Colonic mucosa (tissue), 4 donors: ENCODE data around the gene CCDC51. TPM values are rescaled to one million over a fixed set of nuclear protein-coding genes. Genes with fewer than 3 reads are reported as not detected.
"Not testable (repeated sequence)": the region's sequence is repeated elsewhere in the genome, so short reads cannot be mapped to it uniquely, and the experiment has no call there.

ENCODE experiments used
- DNase-seq: peaks from one replicate; pipeline ENCODE4 v3.0.0-alpha.2; 2020
- H3K27ac ChIP-seq: fragments of 200-600 bp; one replicate; pipeline ENCODE4 v1.8.0; 2021
- H3K27me3 ChIP-seq: fragments of 200-600 bp; one replicate; pipeline ENCODE4 v1.8.0; 2021
- H3K36me3 ChIP-seq: fragments of 200-600 bp; one replicate; pipeline ENCODE4 v1.8.0; 2021
- H3K4me1 ChIP-seq: fragments of 200-600 bp; one replicate; pipeline ENCODE4 v1.8.0; 2021; ENCODE audit warnings: mild to moderate bottlenecking
- H3K4me3 ChIP-seq: fragments of 200-600 bp; one replicate; pipeline ENCODE4 v1.8.0; 2021
- H3K9ac ChIP-seq, 2 donors: one replicate each; pipeline ENCODE4 v1.7.0; 2013; ENCODE audit warnings: control low read depth in 2 of 2, low read depth in 2 of 2, low read length in 2 of 2
- H3K9me3 ChIP-seq: fragments of 200-600 bp; one replicate; pipeline ENCODE4 v1.8.0; 2021
- CTCF ChIP-seq: fragments of 200-600 bp; IDR thresholded peaks from one replicate; pipeline ENCODE4 v1.8.0; 2022; ENCODE audit warnings: antibody characterized with exemption, mild to moderate bottlenecking
- intact Hi-C: fragments of 100-400 bp; cut with DNase I; formaldehyde crosslinking; loops from one replicate; pipeline ENCODE4 v1.14.1; 2022
- total RNA-seq, 2 donors: library from RNA; stranded (reverse); fragmentation: NEBNext Ultra II Directional in 1 of 2; extraction: Animal tissue kit (Norgen Biotek cat#: 25700) in 1 of 2; gene quantifications; one replicate each; pipeline ENCODE4 v1.2.1, GENCODE V29; 2021
- donor health status: healthy.
- donor health status: DM: no; HTN: no; CAD: no.
- donor health status: DM: no; HTN: no; CAD: no.

CCDC51 gene
- total RNA-seq, 2 donors from 2014 or later, result 11.8 to 21.5 TPM

DNA sequence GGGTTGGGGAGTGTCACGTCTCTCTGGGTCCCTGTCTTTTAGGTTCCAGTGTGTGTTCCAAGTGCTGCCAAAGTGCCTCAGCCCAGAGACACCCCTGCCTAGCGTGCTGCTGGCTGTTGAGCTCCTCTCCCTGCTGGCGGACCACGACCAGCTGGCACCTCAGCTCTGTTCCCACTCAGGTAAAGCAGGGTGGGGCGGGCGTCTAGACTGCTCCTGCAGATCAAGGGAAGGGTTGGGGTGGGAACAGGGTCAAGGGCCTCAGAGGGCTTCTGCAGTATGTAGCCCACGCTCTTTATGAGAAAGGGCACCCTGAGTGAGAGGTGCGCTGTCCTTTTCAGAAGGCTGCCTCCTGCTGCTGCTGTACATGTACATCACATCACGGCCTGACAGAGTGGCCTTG, 23.8 kb upstream of the CCDC51 start:
- Histone ChIP-seq H3K4me1 (peaks cover 20% of the 10 kb centered on the region), H3K27me3 (no peaks in the 10 kb centered on the region), H3K27ac (no peak overlapping the region), H3K9ac (no peak overlapping the region), H3K4me3 (no peak overlapping the region), H3K9me3 (no peaks in the 10 kb centered on the region), H3K36me3 (peaks cover 5% of the 10 kb centered on the region)
- TF ChIP-seq CTCF, result no peak
- DNase-seq, result no peak
- intact Hi-C loops, result loop anchor here (2.0 to 10.0 kb wide), 2 partner anchors 85 to 171 kb away; partner anchors contain the start of gene SLC26A6

- not testable (repeated sequence) for H3K4me1 ChIP-seq, DNase-seq, H3K36me3 ChIP-seq, H3K4me3 ChIP-seq, H3K9ac ChIP-seq, H3K27ac ChIP-seq, H3K9me3 ChIP-seq, H3K27me3 ChIP-seq
- intact Hi-C loops, result loop anchor here (10.0 kb wide), 1 partner anchor 173 kb away; the partner anchor contains the start of gene SLC26A6
Measured at GRCh38 chr3:48461767-48462166, 21.8 kb upstream of the CCDC51 start.

- H3K9ac ChIP-seq, result no peak overlapping the region
- no peaks in the 10 kb centered on the region for H3K27me3 ChIP-seq
- H3K27ac ChIP-seq, result no peak overlapping the region
- intact Hi-C loops, result loop anchor here (10.0 kb wide), 1 partner anchor 174 kb away; the partner anchor contains the start of gene SLC26A6
- H3K4me1 ChIP-seq, result peaks cover 7% of the 10 kb centered on the region
- no peak overlapping the region for H3K4me3 ChIP-seq
- DNase-seq, result no peak
- peaks cover 5% of the 10 kb centered on the region for H3K36me3 ChIP-seq
- TF ChIP-seq CTCF, result no peak
- H3K9me3 ChIP-seq, result no peaks in the 10 kb centered on the region
Measured at GRCh38 chr3:48460517-48460902, 20.6 kb upstream of the CCDC51 start.

DNA sequence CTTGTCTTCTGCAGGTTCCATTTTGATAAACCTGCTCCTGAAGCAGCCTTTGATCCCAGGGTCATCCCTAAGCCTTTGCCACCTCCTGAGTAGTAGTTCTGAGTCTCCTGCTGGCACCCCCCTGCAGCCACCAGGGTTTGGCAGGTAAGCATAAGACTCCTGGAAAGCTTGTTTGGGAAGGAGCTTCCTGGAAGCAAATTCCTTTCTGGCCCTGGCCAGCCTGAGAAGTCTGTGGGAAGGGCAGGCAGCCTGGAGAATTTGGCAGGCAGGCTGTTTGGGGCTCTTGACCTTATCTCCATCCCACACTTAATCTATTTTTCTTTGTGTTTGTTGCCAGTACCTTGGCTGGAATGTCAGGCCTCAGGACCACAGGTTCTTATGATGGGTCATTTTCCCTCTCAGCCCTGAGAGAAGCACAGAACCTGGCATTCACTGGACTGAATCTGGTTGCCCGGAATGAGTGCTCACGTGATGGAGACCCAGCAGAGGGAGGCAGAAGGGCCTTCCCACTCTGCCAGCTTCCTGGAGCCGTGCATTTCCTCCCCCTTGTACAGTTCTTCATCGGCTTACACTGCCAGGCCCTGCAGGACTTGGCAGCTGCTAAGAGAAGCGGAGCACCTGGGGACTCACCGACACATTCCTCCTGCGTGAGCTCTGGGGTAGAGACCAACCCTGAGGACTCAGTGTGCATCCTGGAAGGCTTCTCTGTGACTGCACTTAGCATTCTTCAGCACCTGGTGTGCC, 20.0 kb upstream of the CCDC51 start:
- Histone ChIP-seq H3K27ac (no peak overlapping the region), H3K36me3 (peaks cover 5% of the 10 kb centered on the region), H3K27me3 (no peaks in the 10 kb centered on the region), H3K9me3 (no peaks in the 10 kb centered on the region), H3K4me1 (peaks cover 2% of the 10 kb centered on the region), H3K4me3 (no peak overlapping the region), H3K9ac (no peak overlapping the region)
- intact Hi-C loops, result loop anchor here (10.0 kb wide), 1 partner anchor 175 kb away; the partner anchor contains the start of gene SLC26A6
- DNase-seq, result no peak
- TF ChIP-seq CTCF, result no peak

GRCh38 chr3:48459331-48459730, 19.4 kb upstream of the CCDC51 start:
- no peak for TF ChIP-seq CTCF
- no peak overlapping the region for H3K4me3 ChIP-seq
- no peaks in the 10 kb centered on the region for H3K27me3 ChIP-seq
- H3K9ac ChIP-seq, result no peak overlapping the region
- H3K36me3 ChIP-seq, result peaks cover 5% of the 10 kb centered on the region
- no peak for DNase-seq
- H3K9me3 ChIP-seq, result no peaks in the 10 kb centered on the region
- intact Hi-C loops, result no loop called here
- H3K4me1 ChIP-seq, result no peaks in the 10 kb centered on the region
- no peak overlapping the region for H3K27ac ChIP-seq

GRCh38 chr3:48456456-48456855, 16.5 kb upstream of the CCDC51 start:
- Histone ChIP-seq H3K27ac (no peak overlapping the region), H3K36me3 (peaks cover 5% of the 10 kb centered on the region), H3K4me3 (no peak overlapping the region), H3K4me1 (no peaks in the 10 kb centered on the region), H3K9ac (no peak overlapping the region), H3K27me3 (no peaks in the 10 kb centered on the region), H3K9me3 (no peaks in the 10 kb centered on the region)
- DNase-seq, result no peak
- no peak for TF ChIP-seq CTCF
- intact Hi-C loops, result no loop called here
